Breast epithelium (tissue), 3 donors: Measurements from ENCODE around the gene DMD.

Source experiments
- CTCF ChIP-seq, 3 donors: fragments of 450-650 bp; IDR thresholded peaks; one replicate each; pipeline ENCODE4 v1.5.1; 2016 to 2017; ENCODE audit warnings: antibody characterized with exemption in 3 of 3, mild to moderate bottlenecking in 3 of 3, moderate library complexity in 3 of 3
- POLR2A ChIP-seq: fragments of 450-650 bp; IDR thresholded peaks from one replicate; pipeline ENCODE4 v1.6.1; 2016; ENCODE audit warnings: antibody characterized with exemption, mild to moderate bottlenecking, moderate library complexity
- POLR2AphosphoS5 ChIP-seq, 3 donors: sonication (generic); formaldehyde crosslinking; IDR thresholded peaks; one replicate each; pipeline ENCODE4 v1.6.1; 2017; ENCODE audit warnings: antibody characterized with exemption in 3 of 3

GRCh38 chrX:31166832-31167231 is 2044.5 kb downstream of the DMD start:
- no peak for TF ChIP-seq CTCF (IDR thresholded peaks at IDR 0.05)
- TF ChIP-seq POLR2AphosphoS5 (IDR thresholded peaks at IDR 0.05), result no peak
- no peak for TF ChIP-seq POLR2A
